Measurements from ENCODE around the gene SLC12A5.

- TF ChIP-seq ZFX (IDR thresholded peaks at IDR 0.05) = no peak
- TF ChIP-seq, protein P1, sequence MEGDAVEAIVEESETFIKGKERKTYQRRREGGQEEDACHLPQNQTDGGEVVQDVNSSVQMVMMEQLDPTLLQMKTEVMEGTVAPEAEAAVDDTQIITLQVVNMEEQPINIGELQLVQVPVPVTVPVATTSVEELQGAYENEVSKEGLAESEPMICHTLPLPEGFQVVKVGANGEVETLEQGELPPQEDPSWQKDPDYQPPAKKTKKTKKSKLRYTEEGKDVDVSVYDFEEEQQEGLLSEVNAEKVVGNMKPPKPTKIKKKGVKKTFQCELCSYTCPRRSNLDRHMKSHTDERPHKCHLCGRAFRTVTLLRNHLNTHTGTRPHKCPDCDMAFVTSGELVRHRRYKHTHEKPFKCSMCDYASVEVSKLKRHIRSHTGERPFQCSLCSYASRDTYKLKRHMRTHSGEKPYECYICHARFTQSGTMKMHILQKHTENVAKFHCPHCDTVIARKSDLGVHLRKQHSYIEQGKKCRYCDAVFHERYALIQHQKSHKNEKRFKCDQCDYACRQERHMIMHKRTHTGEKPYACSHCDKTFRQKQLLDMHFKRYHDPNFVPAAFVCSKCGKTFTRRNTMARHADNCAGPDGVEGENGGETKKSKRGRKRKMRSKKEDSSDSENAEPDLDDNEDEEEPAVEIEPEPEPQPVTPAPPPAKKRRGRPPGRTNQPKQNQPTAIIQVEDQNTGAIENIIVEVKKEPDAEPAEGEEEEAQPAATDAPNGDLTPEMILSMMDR (conservative IDR thresholded peaks at IDR 0.05) = no peak
Measured at GRCh38 chr20:46073443-46073842, 44.4 kb downstream of the SLC12A5 start.

Measured in C4-2B (cell line).